ENCODE data around the gene SNX8.

DNA sequence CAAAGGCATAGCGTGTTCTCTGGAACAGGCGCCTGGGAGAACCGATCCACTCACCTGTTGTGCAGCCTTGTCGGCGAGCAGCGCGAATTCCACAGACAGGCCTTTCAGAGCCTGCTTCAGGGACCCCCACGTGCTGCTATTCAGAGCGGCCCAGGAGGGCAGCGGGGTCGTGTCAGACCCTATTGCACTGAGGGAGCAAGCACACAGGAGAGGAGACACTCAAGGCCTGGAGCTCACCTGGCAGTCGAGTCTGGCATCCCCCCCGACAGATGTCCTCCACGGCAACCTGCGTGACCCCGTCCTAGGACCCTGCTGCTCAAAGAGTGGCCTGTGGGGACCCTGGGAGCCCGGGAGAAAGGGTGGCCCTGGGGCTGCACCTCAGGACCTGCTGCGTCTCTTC, 51.1 kb downstream of the SNX8 start:
- TF ChIP-seq, protein P1, sequence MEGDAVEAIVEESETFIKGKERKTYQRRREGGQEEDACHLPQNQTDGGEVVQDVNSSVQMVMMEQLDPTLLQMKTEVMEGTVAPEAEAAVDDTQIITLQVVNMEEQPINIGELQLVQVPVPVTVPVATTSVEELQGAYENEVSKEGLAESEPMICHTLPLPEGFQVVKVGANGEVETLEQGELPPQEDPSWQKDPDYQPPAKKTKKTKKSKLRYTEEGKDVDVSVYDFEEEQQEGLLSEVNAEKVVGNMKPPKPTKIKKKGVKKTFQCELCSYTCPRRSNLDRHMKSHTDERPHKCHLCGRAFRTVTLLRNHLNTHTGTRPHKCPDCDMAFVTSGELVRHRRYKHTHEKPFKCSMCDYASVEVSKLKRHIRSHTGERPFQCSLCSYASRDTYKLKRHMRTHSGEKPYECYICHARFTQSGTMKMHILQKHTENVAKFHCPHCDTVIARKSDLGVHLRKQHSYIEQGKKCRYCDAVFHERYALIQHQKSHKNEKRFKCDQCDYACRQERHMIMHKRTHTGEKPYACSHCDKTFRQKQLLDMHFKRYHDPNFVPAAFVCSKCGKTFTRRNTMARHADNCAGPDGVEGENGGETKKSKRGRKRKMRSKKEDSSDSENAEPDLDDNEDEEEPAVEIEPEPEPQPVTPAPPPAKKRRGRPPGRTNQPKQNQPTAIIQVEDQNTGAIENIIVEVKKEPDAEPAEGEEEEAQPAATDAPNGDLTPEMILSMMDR (conservative IDR thresholded peaks at IDR 0.05; ENCODE audit: low read depth, low read length), result no peak
- TF ChIP-seq CEBPB (IDR thresholded peaks at IDR 0.05; ENCODE audit: low read depth, low read length) (no peak), POLR2A (IDR thresholded peaks at IDR 0.05; ENCODE audit: low read depth, low read length) (no peak), SMC3 (IDR thresholded peaks at IDR 0.05; ENCODE audit: low read depth, low read length) (no peak)
- TF ChIP-seq, protein P2, sequence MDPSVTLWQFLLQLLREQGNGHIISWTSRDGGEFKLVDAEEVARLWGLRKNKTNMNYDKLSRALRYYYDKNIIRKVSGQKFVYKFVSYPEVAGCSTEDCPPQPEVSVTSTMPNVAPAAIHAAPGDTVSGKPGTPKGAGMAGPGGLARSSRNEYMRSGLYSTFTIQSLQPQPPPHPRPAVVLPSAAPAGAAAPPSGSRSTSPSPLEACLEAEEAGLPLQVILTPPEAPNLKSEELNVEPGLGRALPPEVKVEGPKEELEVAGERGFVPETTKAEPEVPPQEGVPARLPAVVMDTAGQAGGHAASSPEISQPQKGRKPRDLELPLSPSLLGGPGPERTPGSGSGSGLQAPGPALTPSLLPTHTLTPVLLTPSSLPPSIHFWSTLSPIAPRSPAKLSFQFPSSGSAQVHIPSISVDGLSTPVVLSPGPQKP (IDR thresholded peaks at IDR 0.05; ENCODE audit: borderline replicate concordance, low read depth, low read length), result no peak
- TF ChIP-seq, protein P3, sequence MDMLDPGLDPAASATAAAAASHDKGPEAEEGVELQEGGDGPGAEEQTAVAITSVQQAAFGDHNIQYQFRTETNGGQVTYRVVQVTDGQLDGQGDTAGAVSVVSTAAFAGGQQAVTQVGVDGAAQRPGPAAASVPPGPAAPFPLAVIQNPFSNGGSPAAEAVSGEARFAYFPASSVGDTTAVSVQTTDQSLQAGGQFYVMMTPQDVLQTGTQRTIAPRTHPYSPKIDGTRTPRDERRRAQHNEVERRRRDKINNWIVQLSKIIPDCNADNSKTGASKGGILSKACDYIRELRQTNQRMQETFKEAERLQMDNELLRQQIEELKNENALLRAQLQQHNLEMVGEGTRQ (IDR thresholded peaks at IDR 0.05; ENCODE audit: low read depth, low read length), result no peak

Data from IMR-90 (cell line).